T-helper 2 cell (primary cell): Measurements from ENCODE around the gene CCNK.
A peak's percentile ranks its signal among the peaks of the same experiment; 100 is the strongest.

Experiments
- DNase-seq, 5 experiments: peaks; one replicate each; pipeline versions ENCODE4 v3.0.0 to v3.0.0-alpha.2; 2012 to 2022

The CCNK gene

GRCh38 chr14:99508896-99509629 is 27.9 kb downstream of the CCNK start:
- no peak for DNase-seq

GRCh38 chr14:99509871-99510555 is 28.8 kb downstream of the CCNK start:
- no peak for DNase-seq

GRCh38 chr14:99510556-99511139 is 29.4 kb downstream of the CCNK start:
- no peak for DNase-seq

GRCh38 chr14:99511421-99512109 is 30.4 kb downstream of the CCNK start:
- no peak for DNase-seq

GRCh38 chr14:99512110-99512449 is 30.9 kb downstream of the CCNK start:
- DNase-seq, result no peak

GRCh38 chr14:99512571-99513182 is 31.5 kb downstream of the CCNK start:
- DNase-seq, result no peak

- DNase-seq, result peak in 1 of 5 experiments; percentile 5
These were observed 32.0 kb downstream of the CCNK start for GRCh38 chr14:99513183-99513694.

- peak in 1 of 5 experiments; percentile 6 for DNase-seq
These were observed 32.8 kb downstream of the CCNK start for GRCh38 chr14:99513946-99514551.

- no peak for DNase-seq
These were observed 33.5 kb downstream of the CCNK start for GRCh38 chr14:99514552-99515300.

GRCh38 chr14:99515301-99516155 is 34.3 kb downstream of the CCNK start:
- peak in 1 of 5 experiments; percentile 5 for DNase-seq

- peak in 1 of 5 experiments; percentile 6 for DNase-seq
These were observed 35.1 kb downstream of the CCNK start for GRCh38 chr14:99516156-99516870.

GRCh38 chr14:99516871-99517642 is 35.8 kb downstream of the CCNK start:
- DNase-seq, result peak in 1 of 5 experiments; percentile 3

- DNase-seq, result peak in 1 of 5 experiments; percentile 6
These were observed 36.6 kb downstream of the CCNK start for GRCh38 chr14:99517643-99518381.

- DNase-seq, result peak; percentile 65 to 77 (median 70)
These were observed 37.5 kb downstream of the CCNK start for GRCh38 chr14:99518441-99519346.

- no peak for DNase-seq
These were observed 38.2 kb downstream of the CCNK start for GRCh38 chr14:99519347-99519881.

- DNase-seq, result peak in 1 of 5 experiments; percentile 3
These were observed 38.8 kb downstream of the CCNK start for GRCh38 chr14:99519931-99520421.
